IMR-90 (cell line): ENCODE results near the gene PBX4.

ENCODE experiments used
- BHLHE40 ChIP-seq: fragments of 150-350 bp; IDR thresholded peaks from 2 replicates; pipeline ENCODE4 v1.6.1; 2016; ENCODE audit warnings: mild to moderate bottlenecking, low read depth, low read length
- CTCF ChIP-seq: conservative IDR thresholded peaks from 2 replicates; pipeline ENCODE4 v1.5.1; 2012; ENCODE audit warnings: mild to moderate bottlenecking, low read depth, low read length, improper control_type of control experiment
- MAFK ChIP-seq: IDR thresholded peaks from 2 replicates; pipeline ENCODE4 v1.6.1; 2012; ENCODE audit warnings: low read depth, low read length, improper control_type of control experiment
- MXI1 ChIP-seq: IDR thresholded peaks from 2 replicates; pipeline ENCODE4 v1.6.1; 2012; ENCODE audit warnings: low read depth, mild to moderate bottlenecking, low read length, moderate library complexity, borderline replicate concordance
- POLR2A ChIP-seq: IDR thresholded peaks from 2 replicates; pipeline ENCODE4 v1.6.1; 2012; ENCODE audit warnings: mild to moderate bottlenecking, low read depth, low read length
- RAD21 ChIP-seq: IDR thresholded peaks from 2 replicates; pipeline ENCODE4 v1.6.1; 2012; ENCODE audit warnings: low read length, improper control_type of control experiment
- RFX5 ChIP-seq: IDR thresholded peaks from 2 replicates; pipeline ENCODE4 v1.8.0; 2012; ENCODE audit warnings: low read depth, mild to moderate bottlenecking, low read length, moderate library complexity
- SMC3 ChIP-seq: fragments of 150-350 bp; IDR thresholded peaks from 2 replicates; pipeline ENCODE4 v1.6.1; 2016; ENCODE audit warnings: low read depth, mild to moderate bottlenecking, antibody characterized with exemption, low read length, moderate library complexity
- USF2 ChIP-seq: fragments of 150-350 bp; IDR thresholded peaks from 2 replicates; pipeline ENCODE4 v1.6.1; 2017; ENCODE audit warnings: mild to moderate bottlenecking, antibody characterized with exemption, low read length, low read depth

- TF ChIP-seq SMC3 (no peak), CTCF (no peak), MXI1 (no peak), POLR2A (no peak), BHLHE40 (no peak), MAFK (no peak), RAD21 (no peak), RFX5 (no peak), USF2 (no peak)
Observed at GRCh38 chr19:19580418-19580817, 38.1 kb downstream of the PBX4 start.
